Measurements from ENCODE around the gene FRY. TPM values are rescaled to one million over a fixed set of nuclear protein-coding genes. Genes with fewer than 3 reads are reported as not detected.

The FRY gene
- total and polyA plus RNA-seq, 2 donors (not counting 1 experiment from before 2014, with no cell fraction given), result 2.3 to 6.3 TPM

DNA sequence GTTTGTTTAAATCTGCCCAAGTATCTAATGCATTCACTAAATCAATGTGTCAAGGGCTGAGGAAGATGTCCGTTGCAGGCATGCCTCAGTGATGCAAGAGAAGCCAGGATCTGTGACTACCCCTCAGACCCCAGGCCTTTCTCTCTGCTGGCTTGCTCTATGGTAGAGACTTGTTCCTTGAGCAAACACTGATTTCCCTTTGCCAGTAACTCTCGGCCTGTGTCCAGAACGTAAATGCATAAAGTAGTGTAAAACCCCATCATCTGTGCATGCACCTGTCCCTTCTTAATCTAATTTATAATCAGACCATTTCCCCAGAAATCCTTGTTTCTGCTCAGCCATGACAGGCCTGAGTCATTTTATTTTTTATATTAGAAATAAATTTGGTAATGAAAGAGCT lies 28.7 kb upstream of the FRY start:
- no peaks in the 10 kb centered on the region for H3K4me1 ChIP-seq (ENCODE audit: control insufficient read depth in 2 of 2, insufficient read depth in 2 of 2, low read length in 2 of 2)
- intact Hi-C loops (cut with micrococcal nuclease), result no loop called here
- H3K9ac ChIP-seq (ENCODE audit: low read length), result no peak overlapping the region
- no peak overlapping the region for H3K4me2 ChIP-seq (replicated peaks; ENCODE audit: low read depth, low read length, poor library complexity, severe bottlenecking)
- no peak overlapping the region for H3K27ac ChIP-seq (ENCODE audit: low read length in 2 of 2)
- ATAC-seq (ENCODE audit: low read depth), result no peak
- H4K20me1 ChIP-seq (ENCODE audit: control insufficient read depth, insufficient read depth, low read length, poor library complexity, severe bottlenecking), result no peaks in the 10 kb centered on the region
- DNase-seq, result no peak
- no peak overlapping the region for H2AFZ ChIP-seq (ENCODE audit: insufficient read depth, low read depth, low read length, poor library complexity, severe bottlenecking)
- ChIA-PET POLR2A (no interaction called here), CTCF (interaction anchor here (1.5 kb wide), 1 partner anchor 93 kb away, joined by 5 read pairs; no protein-coding TSS in a partner anchor)
- H3K9me3 Mint-ChIP-seq (ENCODE audit: insufficient read depth), result no peaks in the 10 kb centered on the region
- H3K27me3 Mint-ChIP-seq, result no peaks in the 10 kb centered on the region
- no peak overlapping the region for H3K4me3 ChIP-seq (ENCODE audit: control extremely low read depth in 1 of 5, extremely low read depth in 1 of 5, insufficient read depth in 1 of 5, low read depth in 2 of 5, low read length in 4 of 5)
- no peaks in the 10 kb centered on the region for H3K79me2 ChIP-seq (ENCODE audit: control insufficient read depth, insufficient read depth, low read length)
- TF ChIP-seq, protein P1, sequence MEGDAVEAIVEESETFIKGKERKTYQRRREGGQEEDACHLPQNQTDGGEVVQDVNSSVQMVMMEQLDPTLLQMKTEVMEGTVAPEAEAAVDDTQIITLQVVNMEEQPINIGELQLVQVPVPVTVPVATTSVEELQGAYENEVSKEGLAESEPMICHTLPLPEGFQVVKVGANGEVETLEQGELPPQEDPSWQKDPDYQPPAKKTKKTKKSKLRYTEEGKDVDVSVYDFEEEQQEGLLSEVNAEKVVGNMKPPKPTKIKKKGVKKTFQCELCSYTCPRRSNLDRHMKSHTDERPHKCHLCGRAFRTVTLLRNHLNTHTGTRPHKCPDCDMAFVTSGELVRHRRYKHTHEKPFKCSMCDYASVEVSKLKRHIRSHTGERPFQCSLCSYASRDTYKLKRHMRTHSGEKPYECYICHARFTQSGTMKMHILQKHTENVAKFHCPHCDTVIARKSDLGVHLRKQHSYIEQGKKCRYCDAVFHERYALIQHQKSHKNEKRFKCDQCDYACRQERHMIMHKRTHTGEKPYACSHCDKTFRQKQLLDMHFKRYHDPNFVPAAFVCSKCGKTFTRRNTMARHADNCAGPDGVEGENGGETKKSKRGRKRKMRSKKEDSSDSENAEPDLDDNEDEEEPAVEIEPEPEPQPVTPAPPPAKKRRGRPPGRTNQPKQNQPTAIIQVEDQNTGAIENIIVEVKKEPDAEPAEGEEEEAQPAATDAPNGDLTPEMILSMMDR (IDR thresholded peaks at IDR 0.05), result no peak
- TF ChIP-seq EZH2 (IDR thresholded peaks at IDR 0.05; ENCODE audit: borderline replicate concordance, insufficient read depth, low read depth, low read length, poor library complexity, severe bottlenecking), result no peak
- no peak overlapping the region for H3K27ac Mint-ChIP-seq
- peaks cover 2% of the 10 kb centered on the region for H3K4me1 Mint-ChIP-seq
- H3K4me3 Mint-ChIP-seq, result no peak overlapping the region
- no peaks in the 10 kb centered on the region for H3K36me3 ChIP-seq (replicated peaks in 1 of 2; ENCODE audit: control extremely low read depth in 1 of 2, control insufficient read depth in 1 of 2, extremely low read depth in 1 of 2, insufficient read depth in 2 of 2, low read length in 1 of 2)
- WGBS (ENCODE audit: insufficient coverage), result 89% methylated on average over 3 of the region's 3 CpGs
- no peaks in the 10 kb centered on the region for H3K9me3 ChIP-seq (ENCODE audit: control extremely low read depth in 1 of 3, control insufficient read depth in 2 of 3, insufficient read depth in 1 of 3, low read length in 2 of 3)
- H3K27me3 ChIP-seq (replicated peaks in 1 of 4; ENCODE audit: control extremely low read depth in 1 of 4, control insufficient read depth in 3 of 4, insufficient read depth in 4 of 4, low read length in 3 of 4), result no peaks in the 10 kb centered on the region

DNA sequence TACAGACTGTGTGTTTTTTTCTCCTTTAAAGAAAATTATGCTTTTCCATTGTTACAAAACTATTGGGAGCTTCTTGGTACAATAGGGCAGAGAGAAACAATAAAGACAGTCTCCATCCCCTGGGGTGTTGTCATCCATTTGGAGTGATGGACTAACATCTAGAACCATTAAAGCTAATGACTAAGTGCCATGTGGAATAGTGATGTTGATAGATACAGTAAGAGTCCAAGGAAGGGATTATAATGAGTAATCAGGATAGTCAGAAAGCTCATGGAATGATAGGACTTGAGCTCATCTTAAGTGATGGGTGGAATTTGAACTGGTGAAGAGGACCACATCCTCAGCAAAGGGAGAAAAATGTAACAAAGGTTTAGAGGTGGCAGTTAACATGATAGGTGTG lies 24.1 kb upstream of the FRY start:
- H3K27ac ChIP-seq (ENCODE audit: low read length in 2 of 2), result no peak overlapping the region
- H3K4me3 ChIP-seq (ENCODE audit: control extremely low read depth in 1 of 5, extremely low read depth in 1 of 5, insufficient read depth in 1 of 5, low read depth in 2 of 5, low read length in 4 of 5), result no peak overlapping the region
- no peak for ATAC-seq (ENCODE audit: low read depth)
- Mint-ChIP-seq H3K4me1 (peaks cover 2% of the 10 kb centered on the region), H3K4me3 (no peak overlapping the region), H3K27ac (no peak overlapping the region), H3K27me3 (no peaks in the 10 kb centered on the region), H3K9me3 (ENCODE audit: insufficient read depth) (no peaks in the 10 kb centered on the region)
- intact Hi-C loops (cut with micrococcal nuclease), result no loop called here
- no peaks in the 10 kb centered on the region for H3K27me3 ChIP-seq (replicated peaks in 1 of 4; ENCODE audit: control extremely low read depth in 1 of 4, control insufficient read depth in 3 of 4, insufficient read depth in 4 of 4, low read length in 3 of 4)
- no peak overlapping the region for H3K4me2 ChIP-seq (replicated peaks; ENCODE audit: low read depth, low read length, poor library complexity, severe bottlenecking)
- DNase-seq, result no peak
- H4K20me1 ChIP-seq (ENCODE audit: control insufficient read depth, insufficient read depth, low read length, poor library complexity, severe bottlenecking), result no peaks in the 10 kb centered on the region
- H3K4me1 ChIP-seq (ENCODE audit: control insufficient read depth in 2 of 2, insufficient read depth in 2 of 2, low read length in 2 of 2), result no peaks in the 10 kb centered on the region
- no peaks in the 10 kb centered on the region for H3K9me3 ChIP-seq (ENCODE audit: control extremely low read depth in 1 of 3, control insufficient read depth in 2 of 3, insufficient read depth in 1 of 3, low read length in 2 of 3)
- H3K79me2 ChIP-seq (ENCODE audit: control insufficient read depth, insufficient read depth, low read length), result no peaks in the 10 kb centered on the region
- H3K36me3 ChIP-seq (replicated peaks in 1 of 2; ENCODE audit: control extremely low read depth in 1 of 2, control insufficient read depth in 1 of 2, extremely low read depth in 1 of 2, insufficient read depth in 2 of 2, low read length in 1 of 2), result no peaks in the 10 kb centered on the region
- POLR2A ChIA-PET, result no interaction called here
- H2AFZ ChIP-seq (ENCODE audit: insufficient read depth, low read depth, low read length, poor library complexity, severe bottlenecking), result no peak overlapping the region
- no peak for TF ChIP-seq EZH2 (IDR thresholded peaks at IDR 0.05; ENCODE audit: borderline replicate concordance, insufficient read depth, low read depth, low read length, poor library complexity, severe bottlenecking)
- TF ChIP-seq, protein P1 (IDR thresholded peaks at IDR 0.05), result no peak
- no peak overlapping the region for H3K9ac ChIP-seq (ENCODE audit: low read length)
- CTCF ChIA-PET, result interaction anchor here (1.1 to 1.9 kb wide), 2 partner anchors 9 to 98 kb away, joined by 3 to 9 read pairs; no protein-coding TSS in a partner anchor

All from B cell (primary cell).